Measurements from ENCODE around the gene METRN. TPM values are rescaled to one million over a fixed set of nuclear protein-coding genes. Genes with fewer than 3 reads are reported as not detected.

The METRN gene
- total RNA-seq, 4 donors from 2014 or later: 51.0 to 109 (median 57.0) TPM

DNA sequence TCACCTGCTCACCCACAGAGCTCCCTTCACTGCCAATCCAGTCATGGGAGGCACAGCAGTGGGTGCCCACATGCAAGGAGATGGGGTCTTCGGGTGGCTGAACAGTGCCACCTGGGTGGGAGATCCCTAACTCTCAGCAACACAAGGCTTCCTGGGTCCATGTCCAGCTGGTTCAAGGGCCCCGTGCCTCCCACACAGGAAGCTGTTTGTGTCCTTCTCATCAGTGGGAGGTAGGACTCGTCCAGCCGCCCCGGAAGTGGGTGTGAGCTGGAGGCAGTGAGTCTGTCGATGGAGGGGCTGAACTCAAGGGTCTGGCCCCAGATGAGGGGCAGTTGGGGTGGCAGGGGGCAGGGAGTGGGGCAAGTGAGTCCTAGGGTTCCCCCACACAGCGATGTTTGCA is 10.9 kb upstream of the METRN start:
- 58 to 84% methylated on average over 4 to 5 of the region's 7 CpGs for WGBS, 2 donors
- H3K27me3 ChIP-seq: peaks cover 23% of the 10 kb centered on the region
- no peaks in the 10 kb centered on the region for H3K9me3 ChIP-seq
- no peak for TF ChIP-seq POLR2A (IDR thresholded peaks at IDR 0.05)
- TF ChIP-seq, protein P1, sequence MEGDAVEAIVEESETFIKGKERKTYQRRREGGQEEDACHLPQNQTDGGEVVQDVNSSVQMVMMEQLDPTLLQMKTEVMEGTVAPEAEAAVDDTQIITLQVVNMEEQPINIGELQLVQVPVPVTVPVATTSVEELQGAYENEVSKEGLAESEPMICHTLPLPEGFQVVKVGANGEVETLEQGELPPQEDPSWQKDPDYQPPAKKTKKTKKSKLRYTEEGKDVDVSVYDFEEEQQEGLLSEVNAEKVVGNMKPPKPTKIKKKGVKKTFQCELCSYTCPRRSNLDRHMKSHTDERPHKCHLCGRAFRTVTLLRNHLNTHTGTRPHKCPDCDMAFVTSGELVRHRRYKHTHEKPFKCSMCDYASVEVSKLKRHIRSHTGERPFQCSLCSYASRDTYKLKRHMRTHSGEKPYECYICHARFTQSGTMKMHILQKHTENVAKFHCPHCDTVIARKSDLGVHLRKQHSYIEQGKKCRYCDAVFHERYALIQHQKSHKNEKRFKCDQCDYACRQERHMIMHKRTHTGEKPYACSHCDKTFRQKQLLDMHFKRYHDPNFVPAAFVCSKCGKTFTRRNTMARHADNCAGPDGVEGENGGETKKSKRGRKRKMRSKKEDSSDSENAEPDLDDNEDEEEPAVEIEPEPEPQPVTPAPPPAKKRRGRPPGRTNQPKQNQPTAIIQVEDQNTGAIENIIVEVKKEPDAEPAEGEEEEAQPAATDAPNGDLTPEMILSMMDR (IDR thresholded peaks at IDR 0.05): no peak
- intact Hi-C loops (cut with DNase I): loop anchor here (10.0 kb wide), 1 partner anchor 491 kb away; no protein-coding TSS in a partner anchor
- no peak for DNase-seq
- no peaks in the 10 kb centered on the region for H3K36me3 ChIP-seq
- no peak overlapping the region for H3K27ac ChIP-seq
- no peak overlapping the region for H3K4me3 ChIP-seq (replicated peaks in 1 of 3)
- H3K4me1 ChIP-seq: peaks cover 0 to 14% of the 10 kb centered on the region in 2 donors

DNA sequence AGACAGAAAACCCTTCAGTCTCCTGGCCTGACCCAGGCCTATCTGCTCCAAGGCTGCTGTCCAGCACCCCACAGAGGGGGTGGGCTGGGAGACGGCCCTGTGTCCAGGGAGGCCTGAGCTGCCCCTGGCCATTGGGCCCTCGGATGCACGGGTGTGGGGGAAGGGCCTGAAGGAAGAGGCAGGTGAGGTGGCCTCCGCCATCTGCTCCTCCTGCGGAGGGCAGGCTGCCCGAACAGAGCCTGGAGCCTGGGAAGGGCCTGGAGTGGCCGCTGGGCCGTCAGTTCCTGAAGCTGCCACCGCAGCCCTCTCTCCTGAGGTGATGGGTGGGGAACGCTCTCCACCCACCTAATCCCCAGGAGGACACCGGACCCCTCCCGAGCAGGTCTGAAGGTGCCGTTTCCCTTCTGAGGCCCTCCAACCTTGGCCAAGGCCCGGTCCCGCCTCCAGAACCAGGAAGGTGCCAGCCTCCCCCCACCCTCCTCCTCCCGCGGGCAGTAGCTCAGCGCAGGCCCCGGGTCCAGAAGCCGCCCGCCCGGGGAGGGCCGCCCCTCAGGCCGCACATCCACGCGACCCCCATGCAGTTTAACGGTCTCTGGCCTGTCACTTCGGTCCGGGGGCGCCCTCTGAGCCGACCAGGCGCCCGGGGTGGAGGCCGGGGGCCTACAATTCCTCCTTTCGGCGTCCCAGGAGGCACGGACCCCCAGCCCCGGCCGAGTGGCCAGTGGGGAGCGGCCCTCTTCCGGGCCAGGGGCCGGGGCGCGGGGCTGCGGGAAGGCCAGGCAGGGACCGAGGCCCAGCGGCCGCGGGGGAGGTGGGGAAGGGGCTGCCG is 10.2 kb upstream of the METRN start:
- H3K4me1 ChIP-seq: peaks cover 0 to 14% of the 10 kb centered on the region in 2 donors
- no peaks in the 10 kb centered on the region for H3K9me3 ChIP-seq
- TF ChIP-seq POLR2A (IDR thresholded peaks at IDR 0.05): no peak
- TF ChIP-seq, protein P1 (IDR thresholded peaks at IDR 0.05): no peak
- no peak overlapping the region for H3K4me3 ChIP-seq (replicated peaks in 1 of 3)
- H3K27ac ChIP-seq: no peak overlapping the region
- H3K36me3 ChIP-seq: no peaks in the 10 kb centered on the region
- DNase-seq: no peak
- peaks cover 23% of the 10 kb centered on the region for H3K27me3 ChIP-seq
- intact Hi-C loops (cut with DNase I): loop anchor here (10.0 kb wide), 1 partner anchor 490 kb away; no protein-coding TSS in a partner anchor
- 11 to 38% methylated on average over 6 to 8 of the region's 50 CpGs for WGBS, 2 donors

DNA sequence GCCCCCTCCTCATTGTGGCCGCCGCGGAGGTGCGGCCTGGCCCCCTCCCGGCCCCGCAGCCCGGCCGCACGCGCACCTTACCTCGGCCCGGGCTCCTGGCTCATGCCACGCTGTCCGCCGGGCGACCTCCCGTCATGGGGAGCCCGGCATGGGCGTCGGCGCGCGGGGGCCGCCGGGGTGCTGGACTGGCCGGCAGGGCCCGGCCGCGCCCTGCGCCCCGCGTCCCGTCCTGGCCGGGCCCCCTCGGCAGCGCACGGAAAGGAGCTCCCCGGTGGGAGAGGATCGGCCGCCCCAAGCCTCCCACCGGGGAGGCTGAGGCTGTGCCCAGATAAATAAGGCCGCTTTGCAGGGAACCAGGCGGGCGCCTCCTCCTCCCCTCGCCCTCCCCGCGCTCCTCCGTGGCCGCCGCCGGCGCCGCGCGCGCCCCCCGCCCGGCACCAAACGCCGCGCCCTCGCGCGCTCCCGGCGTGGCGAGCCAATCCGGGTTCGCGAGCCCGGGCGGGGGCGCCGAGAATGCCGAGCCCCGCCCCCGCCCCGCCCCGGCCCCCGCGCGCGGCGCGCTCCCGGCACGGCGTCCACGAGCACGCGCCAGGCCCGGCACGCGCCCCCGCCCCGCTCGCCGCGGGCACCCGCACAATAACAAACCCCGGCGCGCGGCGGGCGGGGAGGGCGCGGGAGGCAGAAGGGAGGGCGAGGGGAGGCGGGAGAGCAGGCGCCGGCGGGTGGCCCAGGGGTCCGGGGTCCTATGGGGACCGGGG is 9.3 kb upstream of the METRN start, which contains the start of gene FBXL16:
Gene FBXL16, minus strand, starts transcription at position 371 of the 758 bp plus-strand sequence. CDS start 8,396 bp downstream, outside the sequence.
- WGBS, 2 donors: 0% methylated on average over 6 to 7 of the region's 115 CpGs

DNA sequence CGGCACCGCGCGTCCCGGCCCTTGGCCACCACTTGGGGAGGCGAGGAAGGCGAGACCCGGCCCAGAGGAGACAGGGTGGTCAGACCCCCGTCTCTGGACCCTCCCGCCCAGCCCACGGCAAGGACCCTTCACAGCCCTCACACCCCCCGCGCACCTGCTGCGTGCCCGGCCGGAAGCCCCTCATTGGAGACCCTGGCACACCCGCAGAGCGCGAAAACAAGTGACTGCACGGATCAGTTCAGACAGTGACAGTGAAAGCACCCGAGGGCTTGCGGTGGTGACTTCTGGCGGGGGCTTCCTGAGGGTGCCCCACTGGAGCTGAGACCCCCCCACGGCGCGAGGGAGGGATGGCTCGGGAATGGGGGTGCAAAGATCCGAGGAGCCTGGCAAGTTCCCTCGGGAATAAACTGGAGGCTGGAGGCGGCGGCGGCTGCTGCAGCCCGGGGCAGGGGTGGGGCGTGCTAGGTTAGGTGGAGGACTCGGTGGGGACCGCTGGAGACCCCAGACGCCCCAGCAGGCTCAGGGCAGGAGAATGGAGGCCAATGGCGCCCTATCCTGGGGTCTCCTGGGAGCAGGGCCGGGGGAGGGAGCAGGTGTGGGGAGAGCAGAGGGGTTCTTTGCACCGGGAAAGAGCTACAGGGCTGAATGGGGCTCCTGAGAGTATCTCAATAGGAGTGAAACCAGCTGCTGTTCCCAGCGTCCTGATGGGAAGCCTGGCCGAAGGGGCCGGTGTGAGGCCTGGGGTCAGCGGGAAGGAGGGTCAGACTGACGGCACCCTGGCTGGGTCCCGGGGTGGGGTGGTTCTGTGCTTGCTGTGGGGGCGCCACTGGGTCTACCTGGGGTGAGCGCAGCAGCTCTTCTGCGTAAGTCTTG is 8.5 kb upstream of the METRN start:
- peaks cover 17% of the 10 kb centered on the region for H3K27me3 ChIP-seq

More for the DNA sequence above, 9.3 kb upstream of the METRN start, which contains the start of gene FBXL16:
- Histone ChIP-seq H3K4me3 (replicated peaks in 1 of 3) (no peak within 1 kb of the TSS), H3K27me3 (peaks cover 23% of the 10 kb centered on the region), H3K36me3 (no peaks in the 10 kb centered on the region), H3K27ac (no peak within 1 kb of the TSS), H3K9me3 (no peaks in the 10 kb centered on the region), H3K4me1 (peaks cover 0 to 14% of the 10 kb centered on the region in 2 donors)
- no peak for DNase-seq
- intact Hi-C loops (cut with DNase I): loop anchor here (10.0 kb wide), 1 partner anchor 489 kb away; no protein-coding TSS in a partner anchor
- TF ChIP-seq, protein P1 (IDR thresholded peaks at IDR 0.05): no peak
- no peak for TF ChIP-seq POLR2A (IDR thresholded peaks at IDR 0.05)

More for the DNA sequence above, 8.5 kb upstream of the METRN start:
- 2 to 6% methylated on average over 23 to 27 of the region's 49 CpGs for WGBS, 2 donors
- Histone ChIP-seq H3K27ac (no peak overlapping the region), H3K9me3 (no peaks in the 10 kb centered on the region), H3K36me3 (no peaks in the 10 kb centered on the region), H3K4me3 (replicated peaks in 1 of 3) (no peak overlapping the region), H3K4me1 (peaks cover 0 to 9% of the 10 kb centered on the region in 2 donors)
- DNase-seq: no peak
- TF ChIP-seq, protein P1 (IDR thresholded peaks at IDR 0.05): no peak
- no peak for TF ChIP-seq POLR2A (IDR thresholded peaks at IDR 0.05)
- intact Hi-C loops (cut with DNase I): loop anchor here (10.0 kb wide), 1 partner anchor 488 kb away; no protein-coding TSS in a partner anchor
